Measurements from ENCODE around the gene ATP6V1E1.

DNA sequence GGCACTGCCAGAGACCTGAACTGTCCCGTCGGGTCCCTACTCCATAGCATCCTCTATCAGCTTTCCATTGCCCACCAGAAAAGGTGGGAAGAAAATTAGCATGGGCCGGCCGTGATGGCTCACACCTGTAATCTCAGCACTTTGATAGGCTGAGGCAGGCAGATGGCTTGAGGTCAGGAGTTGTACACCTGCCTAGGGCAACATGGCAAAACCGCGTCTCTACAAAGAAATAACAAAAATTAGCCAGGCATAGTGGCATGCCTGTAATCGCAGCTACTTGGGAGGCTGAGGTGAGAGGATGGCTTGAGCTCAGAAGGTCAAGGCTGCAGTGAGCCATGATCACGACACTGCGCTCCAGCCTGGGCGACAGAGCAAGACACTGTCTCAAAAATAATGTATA is 61.8 kb downstream of the ATP6V1E1 start:
- TF ChIP-seq KDM1A (IDR thresholded peaks at IDR 0.05; ENCODE audit: borderline replicate concordance), result no peak
- TF ChIP-seq, protein P1, sequence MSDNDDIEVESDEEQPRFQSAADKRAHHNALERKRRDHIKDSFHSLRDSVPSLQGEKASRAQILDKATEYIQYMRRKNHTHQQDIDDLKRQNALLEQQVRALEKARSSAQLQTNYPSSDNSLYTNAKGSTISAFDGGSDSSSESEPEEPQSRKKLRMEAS (IDR thresholded peaks at IDR 0.05; ENCODE audit: low read depth, low read length), result no peak
- no peak for TF ChIP-seq POLR2A (IDR thresholded peaks at IDR 0.05; ENCODE audit: low read depth, low read length)
- TF ChIP-seq, protein P2, sequence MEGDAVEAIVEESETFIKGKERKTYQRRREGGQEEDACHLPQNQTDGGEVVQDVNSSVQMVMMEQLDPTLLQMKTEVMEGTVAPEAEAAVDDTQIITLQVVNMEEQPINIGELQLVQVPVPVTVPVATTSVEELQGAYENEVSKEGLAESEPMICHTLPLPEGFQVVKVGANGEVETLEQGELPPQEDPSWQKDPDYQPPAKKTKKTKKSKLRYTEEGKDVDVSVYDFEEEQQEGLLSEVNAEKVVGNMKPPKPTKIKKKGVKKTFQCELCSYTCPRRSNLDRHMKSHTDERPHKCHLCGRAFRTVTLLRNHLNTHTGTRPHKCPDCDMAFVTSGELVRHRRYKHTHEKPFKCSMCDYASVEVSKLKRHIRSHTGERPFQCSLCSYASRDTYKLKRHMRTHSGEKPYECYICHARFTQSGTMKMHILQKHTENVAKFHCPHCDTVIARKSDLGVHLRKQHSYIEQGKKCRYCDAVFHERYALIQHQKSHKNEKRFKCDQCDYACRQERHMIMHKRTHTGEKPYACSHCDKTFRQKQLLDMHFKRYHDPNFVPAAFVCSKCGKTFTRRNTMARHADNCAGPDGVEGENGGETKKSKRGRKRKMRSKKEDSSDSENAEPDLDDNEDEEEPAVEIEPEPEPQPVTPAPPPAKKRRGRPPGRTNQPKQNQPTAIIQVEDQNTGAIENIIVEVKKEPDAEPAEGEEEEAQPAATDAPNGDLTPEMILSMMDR (IDR thresholded peaks at IDR 0.05 in 2 of 3, conservative IDR thresholded peaks at IDR 0.05 in 1 of 3; ENCODE audit: control insufficient read depth in 2 of 3, extremely low read depth in 1 of 3, insufficient read depth in 1 of 3, low read depth in 3 of 3, low read length in 3 of 3), result no peak
- no peak for TF ChIP-seq CREB1 (IDR thresholded peaks at IDR 0.05; ENCODE audit: low read depth)
- no peak for TF ChIP-seq YY1 (IDR thresholded peaks at IDR 0.05; ENCODE audit: low read depth, low read length)
- TF ChIP-seq ZBED1 (IDR thresholded peaks at IDR 0.05; ENCODE audit: borderline replicate concordance), result no peak
- no peak for TF ChIP-seq PAX8 (IDR thresholded peaks at IDR 0.05)
- TF ChIP-seq, protein P3, sequence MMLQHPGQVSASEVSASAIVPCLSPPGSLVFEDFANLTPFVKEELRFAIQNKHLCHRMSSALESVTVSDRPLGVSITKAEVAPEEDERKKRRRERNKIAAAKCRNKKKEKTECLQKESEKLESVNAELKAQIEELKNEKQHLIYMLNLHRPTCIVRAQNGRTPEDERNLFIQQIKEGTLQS (IDR thresholded peaks at IDR 0.05; ENCODE audit: borderline replicate concordance, extremely low read depth, low read depth, low read length), result no peak
- TF ChIP-seq BCL11A (IDR thresholded peaks at IDR 0.05; ENCODE audit: low read depth, low read length), result no peak
- no peak for TF ChIP-seq JUND (IDR thresholded peaks at IDR 0.05; ENCODE audit: low read depth, low read length)
- no peak for TF ChIP-seq FOXM1 (IDR thresholded peaks at IDR 0.05; ENCODE audit: low read depth, low read length)
- no peak for TF ChIP-seq SP1 (IDR thresholded peaks at IDR 0.05; ENCODE audit: low read depth, low read length)
- TF ChIP-seq, protein P4, sequence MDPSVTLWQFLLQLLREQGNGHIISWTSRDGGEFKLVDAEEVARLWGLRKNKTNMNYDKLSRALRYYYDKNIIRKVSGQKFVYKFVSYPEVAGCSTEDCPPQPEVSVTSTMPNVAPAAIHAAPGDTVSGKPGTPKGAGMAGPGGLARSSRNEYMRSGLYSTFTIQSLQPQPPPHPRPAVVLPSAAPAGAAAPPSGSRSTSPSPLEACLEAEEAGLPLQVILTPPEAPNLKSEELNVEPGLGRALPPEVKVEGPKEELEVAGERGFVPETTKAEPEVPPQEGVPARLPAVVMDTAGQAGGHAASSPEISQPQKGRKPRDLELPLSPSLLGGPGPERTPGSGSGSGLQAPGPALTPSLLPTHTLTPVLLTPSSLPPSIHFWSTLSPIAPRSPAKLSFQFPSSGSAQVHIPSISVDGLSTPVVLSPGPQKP (IDR thresholded peaks at IDR 0.05; ENCODE audit: low read depth, low read length), result no peak

All from GM12878 (cell line).